DMS153 (cell line): Measurements from ENCODE around the gene HSPBAP1.
"Not testable (repeated sequence)": the region's sequence is repeated elsewhere in the genome, so short reads cannot be mapped to it uniquely, and the experiment has no call there.

Experiments used
- DNase-seq: peaks from one replicate; lab custom pipeline; 2025; lab: John Stamatoyannopoulos, UW

HSPBAP1 gene

DNA sequence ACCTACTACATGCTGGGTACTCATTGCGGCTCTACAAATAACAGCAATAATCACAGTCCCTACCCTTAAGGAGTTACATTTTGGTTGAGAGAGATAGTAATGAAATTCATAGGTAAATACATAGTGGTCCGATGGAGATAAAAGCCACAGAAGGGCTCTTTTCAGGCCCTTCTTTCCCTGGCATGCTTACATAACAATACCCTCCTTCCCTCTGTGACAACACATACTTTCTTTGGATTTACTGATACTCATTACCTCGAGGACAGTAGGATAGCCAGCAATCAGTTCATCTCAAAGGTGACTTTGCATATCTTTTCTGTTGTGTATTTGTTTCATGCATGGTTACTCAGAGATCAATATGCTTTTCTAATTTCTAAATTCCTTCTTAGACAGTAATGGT lies 54.5 kb downstream of the HSPBAP1 start:
- no peak for DNase-seq

DNA sequence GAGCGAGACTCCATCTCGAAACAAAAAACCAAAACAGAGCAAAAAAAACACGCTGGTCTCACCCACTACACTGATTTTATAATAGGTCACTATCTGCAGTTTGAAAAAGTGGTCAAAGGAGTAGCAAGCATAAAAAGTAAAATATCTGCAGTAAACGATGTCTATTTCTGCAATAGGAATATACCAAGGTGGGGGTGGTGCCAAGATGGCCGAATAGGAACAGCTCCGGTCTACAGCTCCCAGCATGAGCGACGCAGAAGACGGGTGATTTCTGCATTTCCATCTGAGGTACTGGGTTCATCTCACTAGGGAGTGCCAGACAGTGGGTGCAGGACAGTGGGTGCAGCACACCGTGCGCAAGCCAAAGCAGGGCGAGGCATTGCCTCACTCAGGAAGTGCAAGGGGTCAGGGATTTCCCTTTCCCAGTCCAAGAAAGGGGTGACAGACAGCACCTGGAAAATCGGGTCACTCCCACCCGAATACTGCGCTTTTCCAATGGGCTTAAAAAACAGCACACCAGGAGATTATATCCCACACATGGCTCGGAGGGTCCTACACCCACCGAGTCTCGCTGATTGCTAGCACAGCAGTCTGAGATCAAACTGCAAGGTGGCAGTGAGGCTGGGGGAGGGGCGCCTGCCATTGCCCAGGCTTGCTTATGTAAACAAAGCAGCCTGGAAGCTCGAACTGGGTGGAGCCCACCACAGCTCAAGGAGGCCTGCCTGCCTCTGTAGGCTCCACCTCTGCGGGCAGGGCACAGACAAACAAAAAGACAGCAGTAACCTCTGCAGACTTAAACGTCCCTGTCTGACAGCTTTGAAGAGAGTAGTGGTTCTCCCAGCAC lies 60.7 kb downstream of the HSPBAP1 start:
- not testable (repeated sequence) for DNase-seq

DNA sequence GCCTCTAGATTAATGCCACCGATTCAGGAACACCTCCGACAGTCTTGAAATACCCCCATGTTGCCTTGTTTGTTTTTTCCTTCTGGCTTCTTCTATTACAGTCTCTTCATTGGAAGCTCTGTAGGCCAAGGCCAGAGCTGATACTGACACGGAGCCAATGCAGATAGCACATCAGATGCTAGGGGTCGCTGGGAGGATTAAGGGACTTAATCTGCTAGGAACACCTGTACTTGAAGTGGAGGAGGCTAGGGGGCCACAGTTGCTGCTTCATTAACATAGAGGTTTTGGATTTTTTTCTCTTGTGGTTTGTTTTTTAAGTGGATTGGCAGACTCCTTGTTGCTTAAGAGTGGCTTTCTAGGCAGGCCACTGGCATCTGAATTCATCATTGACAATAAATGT lies 63.4 kb downstream of the HSPBAP1 start:
- no peak for DNase-seq

DNA sequence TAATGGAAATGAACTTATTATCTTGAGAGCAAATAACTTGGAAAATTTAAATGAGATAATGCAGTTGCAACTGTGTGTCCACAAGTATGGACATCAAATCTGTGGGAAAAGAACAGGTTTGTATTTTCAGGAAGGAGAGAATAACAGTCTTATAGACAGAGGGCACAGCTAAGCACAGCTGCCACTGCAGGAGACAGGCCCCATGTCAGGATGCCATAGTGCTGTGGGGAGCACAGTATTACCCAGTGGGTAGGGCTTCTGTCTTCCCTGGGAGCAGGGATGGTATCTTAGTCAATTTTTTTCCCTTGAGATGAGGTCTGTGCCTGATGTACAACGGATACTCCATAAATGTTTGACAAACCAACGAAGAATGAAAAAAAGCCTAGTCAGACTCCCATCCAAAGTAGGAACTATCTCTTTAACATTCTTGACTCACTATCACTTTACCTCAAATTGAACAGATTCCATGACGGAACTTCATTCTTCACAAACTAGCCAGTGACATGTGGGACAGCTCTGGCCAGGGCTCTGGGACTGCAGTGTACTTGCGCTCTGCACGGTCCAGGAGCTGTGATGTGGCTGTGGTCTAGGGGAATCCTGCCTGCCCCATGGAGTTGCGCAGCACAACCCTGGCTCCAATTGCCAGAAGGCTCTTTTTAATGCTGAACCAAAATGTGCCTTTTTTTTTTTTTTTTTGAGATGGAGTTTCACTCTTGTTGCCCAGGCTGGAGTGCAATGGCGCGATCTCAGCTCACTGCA lies 64.7 kb downstream of the HSPBAP1 start:
- no peak for DNase-seq

DNA sequence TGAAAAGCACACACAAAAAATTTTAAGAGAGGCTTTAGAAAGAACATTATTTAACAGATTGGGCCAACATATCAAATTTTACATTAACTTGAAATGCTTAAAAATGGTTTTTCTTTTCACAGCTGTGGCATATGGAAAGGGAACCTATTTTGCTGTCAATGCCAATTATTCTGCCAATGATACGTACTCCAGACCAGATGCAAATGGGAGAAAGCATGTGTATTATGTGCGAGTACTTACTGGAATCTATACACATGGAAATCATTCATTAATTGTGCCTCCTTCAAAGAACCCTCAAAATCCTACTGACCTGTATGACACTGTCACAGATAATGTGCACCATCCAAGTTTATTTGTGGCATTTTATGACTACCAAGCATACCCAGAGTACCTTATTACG lies 65.4 kb downstream of the HSPBAP1 start:
- DNase-seq = no peak

DNA sequence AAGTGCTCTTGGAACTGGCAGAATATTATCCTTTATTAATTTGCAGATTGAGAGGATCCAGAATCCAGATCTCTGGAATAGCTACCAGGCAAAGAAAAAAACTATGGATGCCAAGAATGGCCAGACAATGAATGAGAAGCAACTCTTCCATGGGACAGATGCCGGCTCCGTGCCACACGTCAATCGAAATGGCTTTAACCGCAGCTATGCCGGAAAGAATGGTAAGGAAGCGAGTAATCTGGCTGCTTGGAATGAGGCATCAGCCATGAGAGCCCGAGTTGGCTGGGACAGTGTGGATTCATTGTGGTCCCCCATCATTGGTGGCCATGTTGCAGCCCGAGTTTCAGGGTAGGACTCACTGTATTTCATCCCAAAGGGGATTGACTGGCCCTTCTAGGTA lies 65.9 kb downstream of the HSPBAP1 start:
- no peak for DNase-seq

DNA sequence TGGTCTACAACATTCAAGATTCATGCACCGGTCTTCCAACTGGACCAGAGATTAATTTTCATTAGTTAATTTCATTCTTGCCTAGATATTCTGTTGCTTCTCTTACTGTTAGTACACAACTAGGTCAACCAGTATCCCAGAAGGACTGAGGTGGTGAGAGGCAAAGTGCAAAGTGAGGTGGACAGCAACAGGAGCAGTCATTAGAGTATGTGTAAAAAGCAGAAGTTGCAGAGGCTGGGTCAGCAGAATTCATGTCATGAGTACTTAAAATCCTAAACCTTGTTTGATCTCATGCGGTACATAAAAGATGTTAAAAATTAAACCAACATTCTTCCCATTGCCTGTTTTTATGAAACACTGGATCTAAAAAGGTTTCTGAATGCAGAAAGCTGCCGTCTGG lies 66.3 kb downstream of the HSPBAP1 start:
- DNase-seq = no peak

DNA sequence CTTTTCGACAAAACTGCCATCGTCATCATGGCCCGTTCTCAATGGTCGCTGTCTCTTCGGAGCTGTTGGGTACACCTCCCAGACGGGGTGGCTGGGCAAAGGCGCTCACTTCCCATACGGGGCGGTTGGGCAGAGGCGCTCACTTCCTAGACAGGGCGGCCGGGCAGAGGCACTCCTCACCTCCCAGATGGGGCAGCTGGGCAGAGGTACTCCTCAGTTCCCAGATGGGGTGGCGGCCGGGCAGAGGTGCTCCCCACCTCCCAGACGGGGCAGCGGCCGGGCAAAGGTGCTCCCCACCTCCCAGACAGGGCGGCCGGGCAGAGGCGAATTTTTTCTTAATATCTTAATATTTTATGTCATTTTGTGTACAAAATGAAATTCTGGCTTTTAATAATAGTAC lies 68.5 kb downstream of the HSPBAP1 start:
- no peak for DNase-seq

DNA sequence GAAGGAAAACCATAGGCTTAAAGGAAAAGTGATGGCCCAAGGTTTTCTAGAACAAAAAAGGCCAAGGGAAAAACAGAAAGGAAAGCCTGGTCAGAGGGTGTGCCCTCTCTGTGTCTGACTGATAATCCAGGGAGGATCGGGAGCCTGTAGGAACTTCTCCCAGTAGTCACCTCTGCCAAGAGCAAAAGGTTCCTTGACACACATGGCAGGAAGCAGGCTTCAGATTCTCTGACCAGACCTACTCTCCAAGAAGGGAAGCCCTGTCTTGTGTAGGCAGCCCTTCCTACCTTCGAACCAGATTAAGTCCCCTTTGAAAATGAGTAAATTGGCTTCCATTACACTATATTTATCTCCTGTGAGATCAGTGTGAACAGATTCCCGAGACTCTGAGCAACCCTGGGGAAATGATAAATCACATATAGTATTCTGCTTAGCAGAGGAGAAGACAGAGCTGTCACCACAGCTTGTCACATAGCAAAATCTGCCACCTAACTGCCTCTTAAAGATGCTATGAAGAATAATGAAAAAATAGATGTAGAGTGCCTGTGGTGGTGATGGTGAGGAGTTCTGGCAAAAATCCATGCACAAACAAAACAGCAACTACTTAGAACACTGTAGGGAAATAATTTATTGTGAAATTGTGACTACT lies 74.2 kb downstream of the HSPBAP1 start:
- DNase-seq = no peak

DNA sequence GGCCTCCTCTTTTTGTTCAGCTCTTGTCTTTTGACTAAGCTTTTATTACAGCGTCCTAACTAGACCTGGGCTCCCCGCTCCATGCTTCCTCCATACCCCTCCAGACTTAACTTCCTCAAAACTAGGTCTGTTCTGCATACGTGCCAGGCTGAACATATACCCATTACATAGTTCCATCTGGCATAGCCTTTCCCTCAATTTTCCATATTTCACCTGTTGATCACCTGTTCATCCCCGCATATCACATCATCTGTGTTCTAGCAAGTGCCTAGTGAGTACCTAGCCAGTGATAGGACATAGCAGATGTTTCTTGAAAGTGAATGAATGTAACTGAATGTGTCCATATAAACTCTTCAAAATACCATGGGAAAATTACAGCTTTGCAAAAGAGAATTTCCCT lies 77.0 kb downstream of the HSPBAP1 start:
- no peak for DNase-seq

DNA sequence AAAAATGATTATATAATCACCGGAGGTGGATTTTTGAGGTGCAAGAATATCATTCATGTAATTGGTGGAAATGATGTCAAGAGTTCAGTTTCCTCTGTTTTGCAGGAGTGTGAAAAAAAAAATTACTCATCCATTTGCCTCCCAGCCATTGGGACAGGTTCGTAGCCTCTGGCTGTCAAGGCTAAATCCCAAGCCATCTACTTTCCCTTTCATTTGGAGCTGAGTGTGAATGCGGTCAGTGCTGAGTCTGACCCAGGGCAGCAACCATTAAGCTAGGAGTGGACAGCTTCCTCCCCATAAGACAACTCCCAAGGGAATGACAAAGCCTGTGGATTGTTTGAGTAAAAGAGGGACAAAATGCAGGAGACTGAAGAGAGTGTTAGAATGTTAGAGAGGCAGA lies 79.4 kb downstream of the HSPBAP1 start:
- no peak for DNase-seq

DNA sequence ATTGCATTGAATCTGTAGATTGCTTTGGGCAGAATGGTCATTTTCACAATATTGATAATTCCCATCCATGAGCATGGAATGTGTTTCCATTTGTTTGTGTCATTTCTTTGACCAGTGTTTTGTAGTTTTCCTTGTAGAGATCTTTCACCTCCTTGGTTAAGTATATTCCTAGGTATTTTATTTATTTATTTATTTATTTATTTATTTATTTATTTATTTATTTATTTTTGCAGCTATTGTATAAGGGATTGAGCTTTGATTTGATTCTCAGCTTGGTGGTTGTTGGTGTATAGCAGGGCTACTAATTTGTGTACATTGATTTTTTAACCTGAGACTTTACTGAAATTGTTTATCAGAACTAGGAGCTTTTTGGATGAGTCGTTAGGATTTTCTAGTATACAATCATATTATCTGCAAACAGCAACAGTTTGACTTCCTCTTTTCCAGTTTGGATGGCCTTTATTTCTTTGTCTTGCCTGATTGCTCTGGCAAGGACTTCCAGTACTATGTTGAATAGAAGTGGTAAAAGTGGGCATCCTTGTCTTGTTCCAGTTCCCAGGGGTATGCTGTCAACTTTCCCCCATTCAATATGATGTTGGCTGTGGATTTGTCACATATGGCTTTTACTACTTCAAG lies 82.9 kb downstream of the HSPBAP1 start:
- DNase-seq = not testable (repeated sequence)

DNA sequence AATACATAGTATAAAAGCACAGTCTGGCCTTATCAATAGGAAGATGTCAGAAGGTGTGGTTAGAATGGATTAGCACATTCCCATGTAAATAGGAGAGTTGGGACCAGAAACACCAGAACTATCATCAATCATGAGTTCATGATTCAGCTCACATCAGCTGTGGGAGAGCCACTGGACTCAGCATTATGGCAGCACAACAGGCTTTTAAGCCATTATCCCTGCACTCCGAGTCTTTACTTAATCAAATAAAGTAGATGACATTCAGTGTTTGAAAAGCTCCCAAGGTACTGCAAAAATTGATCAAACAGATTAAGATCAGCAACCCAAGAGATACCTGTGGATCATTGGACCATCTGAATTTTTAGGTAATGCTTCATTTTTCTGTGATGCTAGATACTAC lies 88.3 kb downstream of the HSPBAP1 start:
- DNase-seq = no peak

DNA sequence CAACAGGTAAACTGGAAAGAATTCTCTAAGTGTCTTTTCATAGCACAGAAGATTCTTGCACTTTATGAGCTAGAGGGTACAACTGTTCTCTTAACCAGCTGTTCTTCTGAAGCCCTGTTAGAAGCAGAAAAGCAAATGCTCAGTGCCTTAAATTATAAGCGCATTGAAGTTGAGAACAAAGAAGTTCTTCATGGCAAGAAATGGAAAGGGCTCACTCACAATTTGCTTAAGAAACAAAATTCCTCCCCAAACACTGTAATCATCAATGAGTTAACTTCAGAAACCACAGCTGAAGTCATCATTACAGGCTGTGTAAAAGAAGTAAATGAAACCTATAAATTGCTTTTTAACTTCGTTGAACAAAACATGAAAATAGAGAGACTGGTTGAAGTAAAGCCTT lies 93.4 kb downstream of the HSPBAP1 start:
- DNase-seq = no peak

DNA sequence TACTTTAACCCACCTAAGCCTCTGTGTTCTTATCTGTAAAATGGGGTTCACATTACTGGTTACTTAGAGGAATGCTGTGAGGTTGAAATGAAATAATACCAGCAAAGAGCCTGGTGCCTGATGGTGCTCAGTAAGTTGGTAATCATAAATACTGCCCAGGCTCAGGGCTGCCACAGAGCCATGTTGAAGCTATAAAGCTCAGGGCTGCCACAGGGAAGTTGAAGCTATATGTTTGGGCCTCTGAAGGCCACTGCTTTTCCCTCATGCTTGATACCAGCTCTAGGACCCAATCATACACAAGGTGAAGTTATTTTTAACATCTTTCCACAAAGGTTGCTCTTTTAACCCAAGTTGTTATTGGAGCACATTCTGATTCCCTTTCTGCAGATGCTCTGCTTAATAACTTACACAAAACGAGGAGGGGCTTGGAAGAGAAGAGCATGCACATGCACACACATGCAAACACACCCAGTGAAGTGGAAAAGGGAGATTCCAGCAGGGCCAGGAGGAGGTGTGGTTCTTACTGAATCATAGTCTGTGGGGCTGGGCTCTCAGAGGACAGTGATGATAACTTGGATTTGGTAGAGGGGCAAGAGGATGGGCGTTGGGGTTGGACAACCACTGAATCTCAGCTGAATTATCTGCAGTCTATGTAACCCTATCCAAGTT lies 95.5 kb downstream of the HSPBAP1 start:
- no peak for DNase-seq

DNA sequence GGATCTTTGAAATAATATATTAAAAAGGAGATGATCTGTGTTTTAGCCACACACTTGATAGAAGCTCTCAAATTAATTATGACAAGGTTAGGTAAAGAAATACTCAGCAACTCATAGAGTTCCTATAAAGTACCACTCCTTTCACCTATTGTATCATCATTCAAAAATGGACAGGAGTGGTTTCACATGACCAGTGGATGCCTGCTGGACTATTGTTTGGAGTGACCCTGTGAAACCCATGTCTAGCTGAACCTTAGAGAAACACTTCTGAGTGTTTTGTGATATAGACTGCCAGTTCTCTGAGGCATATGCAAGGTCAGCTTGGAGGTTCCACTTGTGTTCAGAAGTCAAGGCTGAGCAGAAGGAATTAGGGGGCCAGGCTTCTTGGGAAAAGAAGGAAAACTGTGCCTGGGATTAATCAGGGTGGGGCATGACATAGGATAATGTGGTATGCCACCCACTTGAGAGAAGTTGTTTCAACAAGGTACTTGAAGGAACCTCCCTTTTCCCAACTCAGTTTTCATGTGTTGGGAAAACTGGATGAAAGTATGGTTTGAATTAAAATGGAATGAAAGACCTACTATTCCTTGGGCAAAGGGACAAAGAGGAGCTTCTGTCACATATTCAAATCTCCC lies 97.6 kb downstream of the HSPBAP1 start:
- no peak for DNase-seq

DNA sequence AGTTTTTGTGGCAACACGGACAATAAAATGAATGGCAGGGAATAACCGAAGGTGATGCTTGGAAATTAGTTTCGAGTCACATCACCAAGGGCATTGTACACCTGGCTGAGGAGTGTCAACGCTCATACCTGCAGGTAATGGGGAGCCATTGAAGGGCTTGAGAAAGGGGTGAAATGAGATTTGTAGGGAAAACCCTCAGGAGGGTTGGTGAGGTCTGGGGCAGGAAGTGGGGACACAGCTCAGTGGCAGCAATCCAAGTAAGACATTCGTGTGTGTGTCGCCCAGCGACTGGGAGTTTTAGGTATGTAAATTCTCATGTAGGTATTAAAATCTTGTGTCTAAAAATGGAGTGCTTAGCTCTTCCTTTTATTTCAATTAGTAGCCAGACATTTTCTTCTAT lies 98.7 kb downstream of the HSPBAP1 start:
- no peak for DNase-seq

DNA sequence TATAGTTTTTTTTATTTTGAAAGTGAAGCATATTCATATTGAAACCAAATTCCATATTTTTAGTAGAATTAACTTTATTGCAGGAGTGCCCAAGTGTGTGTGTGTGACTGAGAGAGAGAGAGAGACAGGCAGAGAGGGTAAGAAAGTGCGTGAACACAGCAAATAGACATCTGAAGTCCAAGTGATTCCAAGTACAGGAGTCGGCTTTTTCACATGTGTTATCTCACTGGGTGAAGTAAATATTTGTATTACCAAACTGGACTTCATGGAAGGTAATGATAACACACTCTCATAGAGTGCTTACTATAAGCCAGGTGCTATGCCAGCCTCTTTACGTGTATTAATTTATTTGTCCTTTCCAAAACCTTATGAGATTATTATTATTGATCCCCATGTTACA lies 101.0 kb downstream of the HSPBAP1 start:
- no peak for DNase-seq

DNA sequence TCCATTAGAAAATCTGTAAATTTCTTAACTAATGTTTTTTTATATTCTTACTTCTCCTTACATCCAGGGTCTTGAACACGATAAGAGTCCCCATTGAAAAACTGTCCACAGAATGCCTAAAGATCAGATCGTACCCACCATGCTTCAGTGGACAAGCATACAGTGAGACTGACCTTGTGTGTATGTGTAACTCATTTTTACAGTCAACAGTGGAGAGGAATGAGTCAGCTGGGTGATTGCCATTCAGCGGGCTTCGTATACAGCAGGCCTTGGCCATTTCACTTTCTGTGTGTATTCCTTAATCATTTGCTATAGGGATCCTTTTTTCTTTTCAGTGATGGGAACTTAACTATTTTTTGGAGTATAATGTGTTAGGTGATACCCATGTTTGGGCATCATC lies 102.4 kb downstream of the HSPBAP1 start:
- no peak for DNase-seq

DNA sequence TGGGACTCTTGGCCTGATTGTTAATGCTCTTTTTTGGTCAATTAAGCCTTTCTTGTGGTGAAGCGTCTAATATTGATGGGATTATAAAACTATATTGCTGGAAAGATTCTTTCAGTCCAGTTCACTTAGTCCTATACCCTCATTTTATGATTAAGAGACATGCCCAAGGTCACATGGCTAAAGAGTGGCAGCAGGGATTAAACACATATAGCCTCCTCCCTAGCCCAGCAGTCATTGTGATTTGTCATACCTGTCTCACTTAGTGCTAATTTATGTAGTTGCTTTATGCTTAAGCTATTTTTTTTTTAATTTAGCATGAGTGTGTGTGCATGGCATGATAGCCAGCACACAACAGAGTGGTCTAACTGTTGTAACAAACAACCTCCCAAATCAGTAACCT lies 103.5 kb downstream of the HSPBAP1 start:
- no peak for DNase-seq
